Left cardiac atrium (tissue), 4 donors: Measurements from ENCODE around the gene SGPL1. TPM values are rescaled to one million over a fixed set of nuclear protein-coding genes. Genes with fewer than 3 reads are reported as not detected.

Experiments used
- ATAC-seq, 2 donors: fragments of 200-7000 bp; cut with Tn5 transposase; one replicate each; pipeline ENCODE4 v1.9.1; 2020; ENCODE audit warnings: mild to moderate bottlenecking in 2 of 2, moderate library complexity in 2 of 2
- DNase-seq: peaks from one replicate; pipeline ENCODE4 v3.0.0-alpha.2; 2020
- intact Hi-C, 2 donors: fragments of 100-400 bp; cut with DNase I; formaldehyde crosslinking; loops; one replicate each; pipeline versions ENCODE4 v1.14.1 to v1.15.1; 2022 to 2023
- total RNA-seq, 2 donors: library from RNA; stranded (reverse); fragmentation: NEBNext Ultra II Directional; extraction: Animal tissue kit (Norgen Biotek cat#: 25700); gene quantifications; one replicate each; pipeline ENCODE4 v1.2.1, GENCODE V29; 2021
- donor health status: DM: no; HTN: yes; CAD: no.
- donor health status: DM: no; HTN: yes; CAD: no; lungs with severe emphysema.
- donor health status: DM: yes; HTN: yes; CAD: no.
- donor health status: Dilated cardiomyopathy.

SGPL1 gene
- total RNA-seq, 2 donors from 2014 or later = 18.5 to 19.3 TPM

DNA sequence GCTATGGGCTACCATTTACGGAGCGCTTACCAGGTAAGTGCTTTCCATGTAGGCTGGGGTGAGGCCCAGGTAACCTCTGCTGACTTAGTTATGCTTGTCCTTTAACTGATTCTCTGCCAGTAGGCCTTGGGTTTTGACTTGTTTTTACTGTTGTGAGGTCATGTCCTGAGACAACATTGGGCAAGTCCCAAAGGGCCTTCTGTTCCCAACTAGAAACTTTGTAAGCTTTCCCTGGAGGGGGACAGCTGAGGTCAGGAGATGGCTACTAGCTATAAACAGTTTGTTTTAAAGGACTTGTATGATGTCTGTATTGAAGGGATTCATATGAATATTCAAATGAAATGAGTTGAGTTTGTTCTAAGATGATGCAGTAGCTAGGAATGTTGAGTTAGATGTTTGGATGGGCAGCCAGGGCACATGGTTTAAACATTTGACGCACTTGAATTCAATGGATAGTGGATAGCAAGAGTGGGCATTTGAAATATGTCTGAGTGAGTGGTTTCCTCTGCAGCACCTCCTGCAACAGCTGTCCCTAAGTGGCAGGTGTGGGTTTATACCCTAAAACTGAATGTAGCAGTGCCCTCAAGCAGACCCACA is 10.0 kb upstream of the SGPL1 start:
- ATAC-seq (peak in 1 of 2 donors; percentile 41), DNase-seq (no peak)
- intact Hi-C loops = no loop called here

DNA sequence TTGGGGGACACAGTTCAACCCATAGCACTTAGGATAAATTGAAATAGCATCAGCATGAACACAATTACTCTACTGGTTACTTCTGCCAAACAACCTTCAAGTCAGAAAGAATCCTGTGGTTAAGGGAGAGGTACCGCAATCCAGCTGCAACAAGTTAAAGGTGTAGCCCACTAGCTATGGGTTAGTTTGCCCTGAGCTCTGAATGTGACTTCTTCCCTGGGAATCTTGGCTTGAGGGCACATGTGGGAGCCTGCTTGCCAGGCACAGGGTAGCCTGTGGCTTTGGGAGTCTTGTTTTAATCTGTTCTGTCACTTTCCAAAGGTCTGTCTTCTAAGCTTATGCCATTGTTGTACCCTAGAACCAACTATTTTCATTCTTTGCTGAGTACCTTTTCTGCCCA is 8.9 kb upstream of the SGPL1 start:
- intact Hi-C loops = no loop called here
- no peak for ATAC-seq
- DNase-seq = no peak

DNA sequence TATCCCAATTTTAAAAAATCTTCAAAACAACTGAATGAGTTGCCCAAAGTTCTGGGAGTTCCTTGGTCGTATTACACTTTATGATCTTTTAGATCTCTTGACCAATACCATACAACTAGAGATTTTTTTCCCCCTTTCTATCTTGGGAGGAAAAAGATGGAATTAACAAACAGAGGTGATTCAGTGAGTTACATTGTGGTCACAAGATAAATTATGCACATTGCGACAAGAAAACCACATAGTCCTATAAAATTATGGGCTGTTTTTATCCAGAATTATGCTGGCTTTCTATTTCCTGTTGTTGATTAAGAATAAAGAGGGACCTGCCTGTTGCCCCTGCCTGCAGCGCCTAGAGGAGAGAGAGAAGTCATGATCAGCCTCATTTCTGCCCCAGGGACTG is 8.2 kb upstream of the SGPL1 start:
- no peak for ATAC-seq
- intact Hi-C loops = no loop called here
- no peak for DNase-seq

DNA sequence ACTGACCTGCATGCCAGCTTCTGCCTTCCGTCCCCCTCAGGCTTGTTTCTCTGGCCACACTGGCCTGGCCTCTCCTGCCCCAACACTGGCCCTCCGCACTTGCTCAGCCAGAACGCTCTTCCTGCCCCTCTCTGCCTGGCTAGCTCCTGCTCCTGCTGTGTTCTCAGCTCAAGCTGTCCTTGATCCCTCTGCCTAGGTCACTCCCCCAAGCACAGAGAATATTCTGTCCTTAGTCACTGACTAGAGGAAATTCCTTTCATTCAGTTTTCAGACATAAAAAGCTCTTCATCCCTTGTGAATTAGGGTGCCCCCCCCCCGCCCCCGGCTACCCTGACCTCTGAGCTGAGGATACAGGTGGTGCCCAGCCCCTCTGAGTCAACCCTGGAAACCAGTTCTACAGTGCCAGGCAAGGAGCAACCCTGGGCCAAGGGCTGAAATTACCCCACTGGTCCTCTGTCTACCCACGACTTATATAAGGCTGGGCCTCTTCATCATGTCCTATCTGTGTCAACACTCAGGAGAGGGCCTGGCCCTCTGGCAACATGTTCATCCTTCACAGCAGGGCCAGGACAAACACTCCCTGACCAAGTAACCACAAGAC is 6.6 kb upstream of the SGPL1 start:
- DNase-seq (no peak), ATAC-seq (no peak)
- intact Hi-C loops = no loop called here

DNA sequence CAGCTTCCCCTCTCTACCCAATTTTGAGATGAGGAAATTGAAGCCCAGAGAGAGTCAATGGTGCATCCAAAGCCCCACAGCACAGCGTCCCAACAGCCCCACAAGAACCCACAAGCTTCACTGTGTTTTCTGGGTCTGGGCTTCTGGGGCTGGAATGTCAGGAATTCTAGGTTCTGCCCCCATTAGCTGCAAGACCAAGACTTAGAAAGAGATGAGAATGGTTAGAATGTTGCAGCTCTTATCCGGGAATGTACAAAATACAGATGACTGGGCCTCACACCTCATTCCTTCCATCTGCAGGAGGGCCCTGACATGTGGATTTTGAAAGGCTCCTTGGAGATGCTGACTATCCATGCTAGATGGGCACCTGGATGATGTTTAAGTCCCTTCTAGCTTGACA is 6.0 kb upstream of the SGPL1 start:
- DNase-seq (no peak), ATAC-seq (no peak)
- intact Hi-C loops = no loop called here

DNA sequence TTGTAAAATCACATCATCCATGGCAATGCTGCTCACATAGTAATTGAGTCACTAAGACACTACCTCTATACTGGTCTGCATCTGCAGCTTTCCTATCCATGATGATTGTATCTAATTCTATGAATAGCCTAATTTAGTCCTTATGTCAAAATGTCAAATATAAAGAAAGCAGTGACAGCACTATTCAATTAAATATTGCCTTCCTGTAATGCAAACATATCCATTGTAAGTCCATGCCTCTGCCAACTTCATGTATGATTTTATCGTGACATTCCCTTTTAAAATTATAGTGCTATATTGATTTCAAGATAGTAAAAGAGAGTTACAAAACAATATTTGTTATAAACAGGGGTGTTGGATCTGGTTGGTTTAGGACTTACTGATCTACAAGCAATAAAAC is 4.8 kb upstream of the SGPL1 start:
- intact Hi-C loops = no loop called here
- ATAC-seq (no peak), DNase-seq (no peak)

DNA sequence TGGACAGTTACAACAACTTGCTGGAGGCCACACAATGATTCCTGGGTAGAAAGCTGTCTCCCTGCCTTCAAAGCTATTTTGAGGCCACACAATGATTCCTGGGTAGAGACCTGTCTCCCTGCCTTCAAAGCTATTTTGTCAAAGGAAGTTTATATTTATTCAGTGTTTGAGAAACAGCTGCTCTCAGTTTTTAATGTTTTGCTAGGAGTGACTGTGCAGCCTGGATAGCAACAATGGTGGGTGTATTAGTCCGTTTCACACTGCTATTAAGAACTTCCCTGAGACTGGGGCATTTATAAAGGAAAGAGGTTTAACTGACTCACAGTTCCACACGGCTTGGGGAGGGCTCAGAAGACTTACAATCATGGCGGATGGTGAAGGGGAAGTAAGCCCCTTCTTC is 3.9 kb upstream of the SGPL1 start:
- ATAC-seq (no peak), DNase-seq (no peak)
- intact Hi-C loops = no loop called here

DNA sequence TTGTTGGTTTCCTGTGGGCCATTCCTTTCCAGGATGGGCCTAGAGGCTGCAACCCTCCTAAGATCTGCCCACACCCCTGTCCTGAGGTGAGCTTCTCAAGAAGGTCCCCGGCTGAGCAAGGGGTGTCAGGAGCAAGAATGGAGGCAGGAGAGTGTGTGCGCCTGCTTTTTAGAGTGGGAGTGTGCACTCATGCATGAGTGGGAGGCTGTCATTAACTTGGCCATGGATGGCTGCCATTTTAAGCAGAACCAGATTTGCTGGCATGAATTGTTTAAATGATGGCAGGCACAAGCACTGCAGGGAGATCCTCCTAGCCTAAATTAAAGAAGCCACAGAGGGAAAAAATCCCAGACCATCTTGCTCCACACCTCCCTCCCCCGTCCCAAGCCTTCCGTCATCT is 2.9 kb upstream of the SGPL1 start:
- DNase-seq = no peak
- ATAC-seq = no peak
- intact Hi-C loops = no loop called here

DNA sequence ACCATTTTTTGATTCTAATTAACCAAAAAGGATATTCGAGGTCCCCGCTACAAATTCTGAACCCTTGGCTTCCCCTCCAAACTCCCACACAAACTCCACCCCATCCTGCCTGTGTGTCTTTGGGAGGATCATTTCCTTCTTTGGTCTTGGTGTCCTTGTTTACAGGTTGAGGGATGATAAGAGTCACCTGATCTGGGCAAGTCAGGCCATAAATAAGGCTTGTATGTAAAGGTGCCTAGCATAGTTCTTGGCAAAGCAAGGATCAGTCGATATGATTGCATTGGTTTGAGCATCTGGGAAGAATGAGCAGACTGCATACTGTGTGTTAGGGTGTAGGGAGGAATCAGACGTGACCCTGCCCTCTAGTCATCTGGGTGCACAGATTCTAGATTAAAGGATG is 1.6 kb upstream of the SGPL1 start:
- DNase-seq (no peak), ATAC-seq (no peak)
- intact Hi-C loops = loop anchor here in 1 of 2 donors (2.0 kb wide), 1 partner anchor 67 kb away; no protein-coding TSS in a partner anchor

DNA sequence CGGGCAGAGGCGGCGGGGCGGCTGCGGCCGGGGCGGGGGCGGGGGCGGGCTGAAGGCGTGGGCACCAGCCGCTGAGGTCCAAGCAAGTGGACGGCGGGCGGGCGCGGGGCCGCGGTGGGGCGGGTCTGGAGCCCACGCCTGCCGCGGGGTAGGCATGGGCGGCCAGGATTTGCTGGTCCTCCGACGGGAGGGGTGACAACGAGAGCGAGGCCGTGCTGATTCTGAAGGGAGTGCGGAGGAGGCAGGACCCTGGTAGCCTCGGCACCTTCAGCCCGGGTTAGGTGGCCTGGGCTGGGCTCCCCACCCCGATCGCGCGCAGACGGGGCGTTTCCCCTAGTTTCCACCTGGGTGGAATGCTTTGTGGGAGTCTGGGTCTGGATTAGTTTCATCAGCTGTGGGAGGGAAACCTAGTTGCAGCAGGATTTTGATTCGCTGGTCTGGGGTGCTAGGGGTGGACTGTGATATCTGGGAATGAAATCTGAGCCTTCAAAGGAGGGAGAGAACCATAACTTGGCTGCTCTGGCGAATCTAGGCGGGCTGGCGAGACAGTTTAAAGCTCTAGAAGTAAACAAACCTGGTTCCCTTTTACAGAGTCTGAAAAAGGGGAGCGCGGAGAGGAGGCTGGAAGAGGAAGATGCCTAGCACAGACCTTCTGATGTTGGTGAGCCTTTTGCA is 609 bp downstream of the SGPL1 start:
- DNase-seq = peak; percentile 76
- peak; percentile 77 to 89 for ATAC-seq
- intact Hi-C loops = no loop called here

DNA sequence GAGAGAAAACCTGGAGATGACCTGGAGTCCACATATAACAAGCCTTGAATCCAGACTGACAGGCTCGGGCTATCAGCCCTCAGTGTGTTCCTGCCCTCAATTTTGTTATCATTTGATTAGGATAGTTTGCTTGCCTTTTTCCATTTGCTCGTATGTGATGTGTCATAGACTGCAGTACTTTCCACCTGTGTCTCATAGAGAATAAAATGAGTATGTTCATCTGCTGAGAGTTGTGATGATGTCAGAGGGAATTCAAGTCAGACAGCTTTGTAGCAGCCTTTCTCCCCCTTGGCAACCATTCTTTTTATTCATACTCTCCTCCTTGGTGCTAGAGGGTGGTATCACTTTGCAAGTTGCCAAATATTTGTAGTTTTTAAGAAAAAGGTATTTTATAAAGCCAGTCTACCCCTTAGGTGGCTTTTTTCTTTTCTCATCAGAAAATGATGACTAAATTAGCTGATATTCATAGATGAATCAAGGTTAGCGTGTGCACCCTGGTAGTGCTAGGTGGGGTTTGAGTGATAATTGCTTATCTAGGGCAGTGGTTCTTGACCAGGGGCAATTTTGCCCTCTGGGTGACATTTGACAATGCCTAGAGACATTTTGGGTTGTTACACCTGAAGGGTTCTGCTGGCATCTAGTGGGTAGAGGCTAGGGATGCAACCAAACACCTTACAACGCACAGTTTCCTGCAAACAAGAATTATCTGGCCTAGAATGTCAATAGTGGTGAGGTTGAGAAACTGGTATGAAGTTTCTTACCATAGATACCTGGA is 5.4 kb downstream of the SGPL1 start:
- intact Hi-C loops = no loop called here
- no peak for DNase-seq
- no peak for ATAC-seq

DNA sequence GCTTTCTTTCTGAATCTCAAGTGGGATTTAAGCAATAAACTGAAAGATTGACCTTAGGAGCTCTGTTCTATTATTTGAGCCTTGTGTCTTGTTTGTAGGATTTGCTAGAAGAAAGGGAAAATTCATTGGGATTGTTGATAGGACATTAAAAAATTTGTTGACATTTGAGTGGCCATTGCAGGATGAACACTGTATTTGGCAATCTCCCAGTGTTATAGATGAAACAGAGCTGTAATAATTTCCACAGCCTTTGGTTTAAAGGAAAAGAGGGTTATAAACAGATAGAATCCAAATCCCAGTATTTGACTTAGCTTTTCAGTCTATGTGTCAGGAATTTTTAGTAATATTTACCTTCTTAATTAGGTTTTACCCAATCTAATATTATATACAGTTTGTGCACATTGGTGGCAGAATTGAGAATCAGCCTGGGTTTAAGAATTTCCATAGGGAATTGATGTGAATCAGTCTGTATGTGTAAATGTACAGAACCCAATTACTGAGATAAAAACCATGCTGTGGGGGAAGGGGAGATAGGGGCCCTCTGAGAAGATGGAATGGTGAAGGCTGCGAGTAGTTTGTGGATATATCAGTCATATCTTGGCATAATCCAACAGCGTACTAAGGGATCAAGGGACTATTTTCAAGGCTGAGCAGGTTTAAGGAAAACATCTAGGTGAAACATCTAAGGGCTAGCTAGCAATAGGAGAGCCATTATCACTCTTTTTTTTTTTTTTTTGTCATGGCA is 6.5 kb downstream of the SGPL1 start:
- intact Hi-C loops = no loop called here
- no peak for ATAC-seq
- DNase-seq = no peak

DNA sequence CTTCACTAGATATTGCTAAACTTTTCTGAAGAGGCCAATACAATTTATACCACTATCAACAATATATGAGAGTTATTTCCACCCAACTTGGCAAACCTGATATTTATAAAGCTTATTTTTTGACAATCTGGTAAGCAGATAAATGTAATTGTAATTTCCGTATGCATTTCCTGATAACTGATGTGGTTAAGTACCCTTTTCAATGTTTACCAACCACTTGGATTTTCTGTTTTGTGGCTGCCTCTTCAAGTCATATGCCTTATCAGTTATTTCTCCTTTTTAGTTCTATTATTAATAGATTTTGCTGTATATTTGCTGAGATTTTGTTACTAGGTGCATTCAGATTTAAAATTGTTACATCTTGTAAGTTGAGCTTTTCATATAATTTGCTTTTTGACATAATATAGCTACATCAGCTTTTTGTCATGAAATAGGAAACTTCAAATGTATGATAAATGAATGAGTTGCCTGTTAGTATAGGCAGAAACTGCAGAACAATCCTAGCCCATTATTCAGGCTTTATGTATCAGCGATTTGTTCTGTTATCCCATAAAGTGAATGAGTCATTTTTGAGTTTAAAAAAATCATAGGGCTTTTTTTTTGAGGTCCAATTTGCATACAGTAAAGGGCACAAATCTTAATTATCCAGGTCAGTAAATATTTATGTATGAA is 11.5 kb downstream of the SGPL1 start:
- no peak for ATAC-seq
- DNase-seq = no peak
- intact Hi-C loops = loop anchor here in 1 of 2 donors (5.0 kb wide), 1 partner anchor 35 kb away; no protein-coding TSS in a partner anchor

DNA sequence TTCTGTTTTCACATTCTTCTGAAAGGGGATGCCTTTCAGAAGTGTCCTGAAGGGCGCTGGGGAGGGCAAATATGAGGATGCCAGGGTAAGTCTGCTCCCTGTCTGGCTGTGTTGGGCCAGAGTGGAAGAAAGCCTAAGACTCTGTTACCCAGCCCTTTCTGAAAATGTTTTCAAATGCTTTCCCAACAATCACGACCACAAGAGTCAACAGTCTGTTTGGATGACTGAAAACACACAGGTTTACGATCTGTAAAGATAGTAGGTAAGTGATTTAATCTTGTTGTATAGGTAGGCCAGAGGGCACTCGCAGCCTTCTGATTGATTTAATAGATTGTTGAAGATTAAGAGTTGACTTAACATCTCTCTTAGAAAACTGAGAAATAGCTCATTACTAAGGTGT is 13.2 kb downstream of the SGPL1 start:
- no peak for DNase-seq
- ATAC-seq = no peak
- intact Hi-C loops = loop anchor here in 1 of 2 donors (5.0 kb wide), 1 partner anchor 33 kb away; no protein-coding TSS in a partner anchor

DNA sequence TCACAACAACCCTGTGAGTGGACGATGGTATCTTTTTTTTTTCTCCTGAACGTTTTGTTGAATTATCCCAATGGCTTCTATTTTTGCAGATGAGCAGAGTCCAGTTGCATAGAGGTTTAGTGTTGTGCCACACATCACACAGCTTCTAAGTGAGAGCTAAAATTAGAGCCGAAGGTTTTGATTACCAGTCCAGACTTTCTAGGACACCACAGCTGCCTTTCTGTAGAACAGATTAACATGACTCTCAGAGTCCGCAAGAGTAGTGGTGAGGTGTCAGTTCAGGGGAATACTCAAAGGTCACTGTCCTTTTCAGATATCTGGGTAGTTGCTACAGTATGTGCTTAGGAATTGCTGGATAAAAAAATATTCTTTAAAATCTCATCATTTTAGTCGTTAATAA is 13.8 kb downstream of the SGPL1 start:
- ATAC-seq (peak; percentile 65 to 76), DNase-seq (no peak)
- intact Hi-C loops = loop anchor here in 1 of 2 donors (5.0 kb wide), 1 partner anchor 33 kb away; no protein-coding TSS in a partner anchor

DNA sequence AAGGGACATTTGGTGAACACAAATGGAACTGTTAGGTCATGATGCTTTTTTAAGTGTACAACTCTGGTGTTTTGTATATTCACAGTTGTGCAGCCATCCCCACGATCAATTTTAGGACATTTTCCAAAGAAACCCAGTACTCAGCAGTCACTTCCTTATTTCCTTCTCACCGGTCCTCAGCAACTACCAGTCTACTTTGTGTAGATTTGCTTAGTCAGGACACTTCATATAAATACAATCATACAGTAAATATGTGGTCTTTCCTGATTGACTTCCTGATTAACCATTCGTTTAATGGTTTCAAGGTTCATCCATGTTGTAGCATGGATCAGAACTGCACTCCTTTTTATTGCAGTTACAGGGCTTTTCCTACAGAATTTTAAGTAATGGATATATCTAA is 14.4 kb downstream of the SGPL1 start:
- intact Hi-C loops = no loop called here
- DNase-seq (no peak), ATAC-seq (no peak)

DNA sequence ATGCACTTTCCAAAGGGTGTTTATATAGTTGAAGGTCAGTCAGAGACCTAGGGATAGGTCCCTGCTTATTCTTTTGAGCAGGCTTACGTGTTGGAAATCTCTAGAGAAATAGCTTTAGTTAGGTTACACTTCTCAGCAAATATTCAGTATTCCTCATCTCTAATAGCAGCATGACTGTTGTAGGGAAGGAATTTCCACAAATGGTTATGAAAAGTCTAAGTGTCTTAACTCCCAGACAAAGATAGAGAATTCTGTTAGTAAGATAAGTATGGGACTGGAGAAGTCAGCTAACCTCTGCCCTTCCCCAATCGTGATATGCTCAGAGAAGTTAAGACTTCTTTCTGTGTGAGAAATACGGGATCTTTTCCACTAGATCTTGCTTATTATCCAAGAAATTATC is 16.5 kb downstream of the SGPL1 start:
- DNase-seq (no peak), ATAC-seq (no peak)
- intact Hi-C loops = no loop called here

DNA sequence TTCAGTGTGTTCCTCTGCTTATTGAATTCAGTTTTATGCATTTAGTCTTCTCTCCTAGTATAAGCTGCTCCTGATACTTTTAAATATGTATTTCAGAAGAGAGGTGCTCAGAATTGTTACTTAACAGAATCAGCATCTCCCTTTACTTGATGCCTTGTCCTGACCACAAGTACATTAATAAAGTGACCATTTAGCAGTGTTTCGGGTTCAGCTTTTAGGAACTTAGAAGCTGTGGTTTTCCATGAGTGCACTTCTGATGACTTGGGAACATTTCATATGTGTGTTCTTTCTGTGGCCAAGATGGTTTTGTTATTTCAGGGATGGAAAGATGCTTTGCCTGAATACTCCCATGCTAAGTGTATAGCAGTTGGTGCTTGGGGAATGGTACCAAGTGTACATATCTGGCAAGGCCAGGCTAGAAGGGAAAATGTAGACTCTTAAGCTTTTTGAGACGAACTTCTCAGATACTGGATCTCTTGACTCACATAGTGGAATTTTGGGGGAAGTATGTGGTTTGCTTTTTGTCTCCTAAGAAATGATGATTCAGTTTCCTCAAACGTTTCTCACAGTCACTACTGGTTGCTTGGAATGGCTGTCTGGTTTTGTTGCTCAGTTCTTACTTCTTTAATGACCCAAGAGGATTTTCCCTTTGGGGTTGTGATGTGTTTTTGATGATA is 17.2 kb downstream of the SGPL1 start:
- peak in 1 of 2 donors; percentile 80 for ATAC-seq
- intact Hi-C loops = no loop called here
- DNase-seq = no peak
